ENCODE data around the gene DOCK1.

DOCK1 gene

GRCh38 chr10:127146661-127147060 is 241.4 kb downstream of the DOCK1 start:
- no peak for TF ChIP-seq CTCF (IDR thresholded peaks at IDR 0.05; ENCODE audit: poor library complexity, severe bottlenecking)
- no peak for ATAC-seq (ENCODE audit: low read depth)
- 0 out of 2 replicates have a peak, but pooled peaks cover 6% of the 10 kb centered on the region for H3K36me3 ChIP-seq (ENCODE audit: low read depth)
- no peak for DNase-seq (ENCODE audit: low spot score)
- no peaks in the 10 kb centered on the region for H3K9me3 ChIP-seq (ENCODE audit: severe bottlenecking)
- no peaks in the 10 kb centered on the region for H3K27me3 ChIP-seq (ENCODE audit: insufficient read depth, poor library complexity, severe bottlenecking)
- peaks cover 40% of the 10 kb centered on the region for H3K4me1 ChIP-seq (ENCODE audit: insufficient read depth, poor library complexity, severe bottlenecking)
- H3K27ac ChIP-seq (ENCODE audit: poor library complexity, severe bottlenecking): no peak overlapping the region
- no peak overlapping the region for H3K4me3 ChIP-seq (ENCODE audit: severe bottlenecking)

- Histone ChIP-seq H3K4me3 (ENCODE audit: severe bottlenecking) (no peak overlapping the region), H3K27me3 (ENCODE audit: insufficient read depth, poor library complexity, severe bottlenecking) (no peaks in the 10 kb centered on the region), H3K36me3 (ENCODE audit: low read depth) (0 out of 2 replicates have a peak, but pooled peaks cover 6% of the 10 kb centered on the region), H3K27ac (ENCODE audit: poor library complexity, severe bottlenecking) (peak overlapping the region; percentile 88), H3K4me1 (ENCODE audit: insufficient read depth, poor library complexity, severe bottlenecking) (peaks cover 51% of the 10 kb centered on the region), H3K9me3 (ENCODE audit: severe bottlenecking) (no peaks in the 10 kb centered on the region)
- no peak for TF ChIP-seq CTCF (IDR thresholded peaks at IDR 0.05; ENCODE audit: poor library complexity, severe bottlenecking)
- ATAC-seq (ENCODE audit: low read depth) (peak; percentile 50), DNase-seq (ENCODE audit: low spot score) (no peak)
Observed at GRCh38 chr10:127148066-127148932, 243.1 kb downstream of the DOCK1 start.

- Histone ChIP-seq H3K27me3 (ENCODE audit: insufficient read depth, poor library complexity, severe bottlenecking) (no peaks in the 10 kb centered on the region), H3K36me3 (ENCODE audit: low read depth) (0 out of 2 replicates have a peak, but pooled peaks cover 6% of the 10 kb centered on the region), H3K4me3 (ENCODE audit: severe bottlenecking) (no peak overlapping the region), H3K9me3 (ENCODE audit: severe bottlenecking) (no peaks in the 10 kb centered on the region), H3K4me1 (ENCODE audit: insufficient read depth, poor library complexity, severe bottlenecking) (peaks cover 51% of the 10 kb centered on the region), H3K27ac (ENCODE audit: poor library complexity, severe bottlenecking) (peak overlapping the region; percentile 88)
- no peak for TF ChIP-seq CTCF (IDR thresholded peaks at IDR 0.05; ENCODE audit: poor library complexity, severe bottlenecking)
- peak; percentile 81 for ATAC-seq (ENCODE audit: low read depth)
- DNase-seq (ENCODE audit: low spot score): no peak
Observed at GRCh38 chr10:127148933-127149220, 243.6 kb downstream of the DOCK1 start.

GRCh38 chr10:127149501-127150081 is 244.4 kb downstream of the DOCK1 start:
- H3K9me3 ChIP-seq (ENCODE audit: severe bottlenecking): no peaks in the 10 kb centered on the region
- peaks cover 50% of the 10 kb centered on the region for H3K4me1 ChIP-seq (ENCODE audit: insufficient read depth, poor library complexity, severe bottlenecking)
- no peaks in the 10 kb centered on the region for H3K27me3 ChIP-seq (ENCODE audit: insufficient read depth, poor library complexity, severe bottlenecking)
- peak overlapping the region; percentile 88 for H3K27ac ChIP-seq (ENCODE audit: poor library complexity, severe bottlenecking)
- DNase-seq (ENCODE audit: low spot score): no peak
- H3K36me3 ChIP-seq (ENCODE audit: low read depth): 0 out of 2 replicates have a peak, but pooled peaks cover 6% of the 10 kb centered on the region
- no peak for TF ChIP-seq CTCF (IDR thresholded peaks at IDR 0.05; ENCODE audit: poor library complexity, severe bottlenecking)
- H3K4me3 ChIP-seq (ENCODE audit: severe bottlenecking): no peak overlapping the region
- no peak for ATAC-seq (ENCODE audit: low read depth)

- H3K27ac ChIP-seq (ENCODE audit: poor library complexity, severe bottlenecking): peak overlapping the region; percentile 88
- DNase-seq (ENCODE audit: low spot score): no peak
Observed at GRCh38 chr10:127150136-127150535, 244.9 kb downstream of the DOCK1 start.

More at GRCh38 chr10:127150136-127150535, 244.9 kb downstream of the DOCK1 start:
- Histone ChIP-seq H3K4me1 (ENCODE audit: insufficient read depth, poor library complexity, severe bottlenecking) (peaks cover 45% of the 10 kb centered on the region), H3K9me3 (ENCODE audit: severe bottlenecking) (no peaks in the 10 kb centered on the region), H3K36me3 (ENCODE audit: low read depth) (0 out of 2 replicates have a peak, but pooled peaks cover 6% of the 10 kb centered on the region), H3K4me3 (ENCODE audit: severe bottlenecking) (no peak overlapping the region), H3K27me3 (ENCODE audit: insufficient read depth, poor library complexity, severe bottlenecking) (no peaks in the 10 kb centered on the region)
- ATAC-seq (ENCODE audit: low read depth): no peak
- TF ChIP-seq CTCF (IDR thresholded peaks at IDR 0.05; ENCODE audit: poor library complexity, severe bottlenecking): no peak

All from RWPE2 (cell line).